ENCODE data around the gene BLOC1S1.

- TF ChIP-seq POLR2AphosphoS5 (IDR thresholded peaks at IDR 0.05; ENCODE audit: low read depth, low read length) (no peak), FOSL1 (IDR thresholded peaks at IDR 0.05; ENCODE audit: low read depth) (no peak), POLR2A (IDR thresholded peaks at IDR 0.05; ENCODE audit: borderline replicate concordance, extremely low read depth, insufficient read depth, insufficient read length) (no peak), EZH2phosphoT487 (IDR thresholded peaks at IDR 0.05; ENCODE audit: borderline replicate concordance) (no peak), CTCF (IDR thresholded peaks at IDR 0.05 in 2 of 3, conservative IDR thresholded peaks at IDR 0.05 in 1 of 3; ENCODE audit: borderline replicate concordance in 1 of 3, insufficient read depth in 1 of 3, low read depth in 2 of 3, low read length in 2 of 3) (no peak), EZH2 (IDR thresholded peaks at IDR 0.05) (no peak), ZFX (IDR thresholded peaks at IDR 0.05) (no peak)
Measured at GRCh38 chr12:55703288-55703687, 12.6 kb upstream of the BLOC1S1 start.
